Breast epithelium (tissue), 3 donors: ENCODE results near the gene ZNF33B.

Experiments
- CTCF ChIP-seq, 3 donors: fragments of 450-650 bp; IDR thresholded peaks; one replicate each; pipeline ENCODE4 v1.5.1; 2016 to 2017; ENCODE audit warnings: antibody characterized with exemption in 3 of 3, mild to moderate bottlenecking in 3 of 3, moderate library complexity in 3 of 3
- POLR2AphosphoS5 ChIP-seq, 3 donors: sonication (generic); formaldehyde crosslinking; IDR thresholded peaks; one replicate each; pipeline ENCODE4 v1.6.1; 2017; ENCODE audit warnings: antibody characterized with exemption in 3 of 3

DNA sequence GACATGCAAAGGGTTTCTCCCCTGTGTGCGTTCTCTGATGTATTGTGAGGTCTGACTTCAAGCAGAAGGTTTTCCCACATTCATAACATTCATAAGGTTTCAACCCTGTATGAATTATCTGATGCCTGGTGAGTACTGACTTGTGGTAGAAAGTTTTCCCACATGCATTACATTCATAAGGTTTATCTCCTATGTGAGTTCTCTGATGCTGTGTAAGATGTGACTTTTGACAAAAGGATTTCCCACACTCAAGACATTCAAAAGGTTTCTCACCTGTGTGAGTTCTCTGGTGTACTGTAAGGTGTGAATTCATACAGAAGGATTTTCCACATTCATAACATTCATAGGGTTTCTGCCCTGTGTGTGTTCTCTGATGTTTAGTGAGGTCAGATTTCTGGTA, 45.1 kb downstream of the ZNF33B start:
- TF ChIP-seq CTCF (IDR thresholded peaks at IDR 0.05) (no peak), POLR2AphosphoS5 (IDR thresholded peaks at IDR 0.05) (no peak)
